Choroid plexus epithelial cell (primary cell): ENCODE data around the gene MMP21.

Experiments
- DNase-seq: peaks from one replicate; pipeline ENCODE4 v3.0.0-alpha.2; 2010; ENCODE audit warnings: low read depth
- H3K4me3 ChIP-seq: 2 replicates; pipeline ENCODE4 v1.5.1; 2011; ENCODE audit warnings: low read depth, mild to moderate bottlenecking, control low read depth, low read length, moderate library complexity
- TF ChIP-seq, protein P1 (sequence below): conservative IDR thresholded peaks from 2 replicates; pipeline ENCODE4 v1.5.1; 2011; ENCODE audit warnings: low read depth, mild to moderate bottlenecking, control low read depth, inconsistent platforms, low read length, moderate library complexity

Gene MMP21

DNA sequence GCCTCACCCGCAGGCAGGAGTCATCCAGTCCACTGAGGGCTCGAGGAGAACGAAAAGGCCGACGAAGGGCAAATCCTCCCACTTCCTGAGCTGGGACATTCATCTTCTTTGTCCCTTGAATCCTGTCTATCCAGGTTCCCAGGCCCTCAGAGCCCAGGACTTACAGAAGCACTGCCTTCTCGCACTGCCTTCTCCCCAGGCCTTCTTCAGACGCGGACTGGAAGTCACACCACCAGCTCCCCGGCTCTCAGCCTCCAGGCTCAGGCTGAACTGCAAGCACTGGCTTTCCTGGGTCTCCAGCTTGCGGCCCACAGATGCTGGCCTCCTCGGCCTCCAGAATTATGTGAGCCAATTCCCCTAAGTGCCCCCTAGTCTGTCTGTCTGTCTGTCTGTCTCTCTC, 6.4 kb upstream of the MMP21 start:
- DNase-seq: no peak
- TF ChIP-seq, protein P1, sequence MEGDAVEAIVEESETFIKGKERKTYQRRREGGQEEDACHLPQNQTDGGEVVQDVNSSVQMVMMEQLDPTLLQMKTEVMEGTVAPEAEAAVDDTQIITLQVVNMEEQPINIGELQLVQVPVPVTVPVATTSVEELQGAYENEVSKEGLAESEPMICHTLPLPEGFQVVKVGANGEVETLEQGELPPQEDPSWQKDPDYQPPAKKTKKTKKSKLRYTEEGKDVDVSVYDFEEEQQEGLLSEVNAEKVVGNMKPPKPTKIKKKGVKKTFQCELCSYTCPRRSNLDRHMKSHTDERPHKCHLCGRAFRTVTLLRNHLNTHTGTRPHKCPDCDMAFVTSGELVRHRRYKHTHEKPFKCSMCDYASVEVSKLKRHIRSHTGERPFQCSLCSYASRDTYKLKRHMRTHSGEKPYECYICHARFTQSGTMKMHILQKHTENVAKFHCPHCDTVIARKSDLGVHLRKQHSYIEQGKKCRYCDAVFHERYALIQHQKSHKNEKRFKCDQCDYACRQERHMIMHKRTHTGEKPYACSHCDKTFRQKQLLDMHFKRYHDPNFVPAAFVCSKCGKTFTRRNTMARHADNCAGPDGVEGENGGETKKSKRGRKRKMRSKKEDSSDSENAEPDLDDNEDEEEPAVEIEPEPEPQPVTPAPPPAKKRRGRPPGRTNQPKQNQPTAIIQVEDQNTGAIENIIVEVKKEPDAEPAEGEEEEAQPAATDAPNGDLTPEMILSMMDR: no peak
- no peak overlapping the region for H3K4me3 ChIP-seq

DNA sequence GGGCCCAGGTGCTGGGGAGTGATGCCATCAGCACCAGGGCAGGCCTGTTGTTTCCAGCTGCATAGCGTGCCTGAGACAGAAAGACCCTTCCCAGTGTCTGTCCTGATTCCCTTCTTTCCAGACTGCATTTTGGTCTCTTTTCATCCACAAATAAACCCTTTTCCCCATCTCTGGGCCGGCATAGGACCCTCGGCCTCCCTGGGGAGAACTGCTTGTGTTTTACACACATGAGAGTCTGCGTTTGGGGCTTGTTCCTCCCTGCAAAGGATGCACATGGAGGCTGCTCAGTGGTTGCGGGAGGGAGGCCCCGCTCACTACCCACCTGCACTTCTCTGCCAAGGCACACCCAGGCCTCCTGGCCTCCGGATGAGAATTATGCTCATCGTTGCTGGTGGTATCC, 5.8 kb upstream of the MMP21 start:
- H3K4me3 ChIP-seq: no peak overlapping the region
- DNase-seq: no peak
- TF ChIP-seq, protein P1: no peak

DNA sequence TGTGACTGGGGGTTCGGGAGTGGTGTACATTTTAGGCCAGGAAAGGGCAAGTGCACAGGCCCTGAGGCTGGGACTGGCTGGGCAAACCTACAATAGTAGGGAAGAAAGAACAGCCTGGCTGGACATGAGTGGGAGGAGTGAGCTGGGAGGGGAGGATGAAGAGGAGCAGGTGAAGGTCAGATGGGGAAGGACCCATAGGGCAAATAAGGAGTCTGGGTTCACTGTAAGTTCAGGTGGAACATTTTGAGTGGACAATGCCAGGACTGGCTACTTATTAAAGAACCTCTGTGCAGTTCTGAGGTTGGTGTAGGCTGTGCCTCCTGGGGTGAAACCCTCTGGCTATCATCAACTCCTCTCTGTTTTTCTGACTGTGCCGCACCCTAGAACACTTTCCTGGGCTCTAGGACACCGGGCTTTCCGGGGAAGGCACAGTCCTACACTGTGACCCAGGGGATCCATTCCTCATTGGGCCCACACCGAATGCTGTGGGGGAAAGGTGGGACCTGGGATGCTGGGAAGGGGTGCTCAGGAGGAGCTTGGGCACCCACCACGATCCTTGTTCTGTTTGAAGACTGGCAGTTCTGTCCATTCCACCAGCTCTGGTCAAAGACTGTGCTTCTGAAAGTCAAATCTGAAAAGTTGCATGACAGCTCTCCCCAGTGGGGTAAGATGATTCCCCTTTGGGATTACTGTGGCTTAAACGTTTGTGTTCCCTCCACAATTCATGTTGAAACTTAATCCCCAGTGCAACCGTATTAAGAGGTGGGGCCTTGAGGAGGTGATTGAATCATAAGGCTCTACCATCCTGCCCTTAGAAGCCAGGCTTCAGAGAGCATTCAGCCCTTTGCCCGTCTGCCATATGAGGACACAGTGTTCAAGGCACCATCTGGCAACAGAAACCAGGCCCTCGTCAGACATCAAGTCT, 4.0 kb upstream of the MMP21 start:
- DNase-seq: no peak
- H3K4me3 ChIP-seq: no peak overlapping the region
- TF ChIP-seq, protein P1: no peak

DNA sequence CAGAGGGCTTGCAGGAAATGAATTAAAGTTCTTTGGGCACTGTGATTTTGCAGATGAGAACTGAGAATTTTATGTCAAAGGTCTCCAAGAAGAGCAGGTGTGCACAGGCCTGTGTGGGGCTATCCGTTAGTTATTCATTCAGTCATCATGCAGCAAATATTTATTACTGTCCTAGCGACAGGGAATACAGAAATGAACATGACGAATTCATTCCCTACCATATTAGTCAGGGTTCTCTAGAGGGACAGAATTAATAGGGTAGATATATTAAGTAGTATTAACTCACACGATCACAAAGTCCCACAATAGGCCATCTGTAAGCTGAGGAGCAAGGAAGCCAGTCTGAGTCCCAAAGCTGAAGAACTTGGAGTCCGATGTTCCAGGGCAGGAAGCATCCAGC, 2.9 kb upstream of the MMP21 start:
- DNase-seq: no peak
- no peak overlapping the region for H3K4me3 ChIP-seq
- TF ChIP-seq, protein P1: no peak

DNA sequence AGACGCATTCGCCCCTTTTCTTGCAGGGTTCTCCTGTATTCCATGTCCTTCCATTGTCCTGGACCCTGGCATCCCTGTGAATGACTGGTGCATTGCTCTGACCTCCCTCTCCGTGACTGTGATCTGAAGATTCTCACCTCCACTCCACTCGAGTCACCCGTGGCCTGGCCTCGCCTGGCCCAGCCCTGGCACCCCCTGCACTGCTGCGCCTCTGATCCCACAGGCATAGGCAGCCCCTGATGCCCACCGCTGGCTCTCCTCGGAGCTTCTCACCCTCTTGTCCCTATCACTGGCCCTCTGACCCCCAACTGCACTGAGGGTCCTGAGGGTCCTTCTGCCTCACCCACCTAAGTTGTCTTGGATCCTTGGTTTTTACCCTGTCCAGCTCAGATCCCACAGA, 2.2 kb upstream of the MMP21 start:
- TF ChIP-seq, protein P1: no peak
- H3K4me3 ChIP-seq: no peak overlapping the region
- no peak for DNase-seq

DNA sequence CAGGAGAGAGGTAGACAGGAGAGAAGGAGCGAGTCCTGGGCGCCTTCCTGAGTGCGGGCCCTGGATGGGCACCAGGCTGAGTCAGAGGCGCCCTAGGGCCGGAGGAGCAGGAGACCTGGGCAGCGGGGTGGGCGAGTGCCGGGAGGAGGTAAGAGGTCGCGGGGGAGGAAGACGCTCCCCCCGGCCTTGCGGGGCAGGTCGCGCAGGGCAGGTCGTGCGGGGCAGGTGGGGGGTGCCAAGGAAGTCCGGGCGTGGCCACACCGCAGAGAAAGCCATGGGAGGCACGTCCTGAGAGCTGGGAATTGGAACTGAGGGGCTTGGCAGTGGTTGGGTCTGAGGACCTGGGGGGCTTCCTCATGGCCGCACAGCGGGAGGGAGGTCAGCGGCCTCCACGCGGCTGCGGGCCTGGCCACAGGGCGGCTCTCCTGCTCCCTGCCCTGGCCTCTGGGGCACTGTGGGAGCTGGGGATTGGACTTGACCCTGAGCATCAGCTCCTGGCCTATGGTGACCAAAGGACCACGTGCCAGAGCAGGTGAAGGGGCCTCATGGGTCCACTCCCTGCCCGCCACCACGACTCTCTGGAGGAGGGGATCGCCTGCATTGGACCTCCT, 935 bp downstream of the MMP21 start:
- TF ChIP-seq, protein P1: no peak
- DNase-seq: no peak
- H3K4me3 ChIP-seq: no peak overlapping the region
